B cell (primary cell): ENCODE results near the gene NTM. TPM values are rescaled to one million over a fixed set of nuclear protein-coding genes. Genes with fewer than 3 reads are reported as not detected.

ENCODE experiments used
- ATAC-seq: fragments of 200-7000 bp; cut with Tn5 transposase; one replicate; pipeline ENCODE4 v1.10.0; 2021; ENCODE audit warnings: low read depth, mild to moderate bottlenecking, moderate number of reproducible peaks, moderate library complexity
- CTCF ChIA-PET: fragments of 350-600 bp; sonication (Branson Sonifier 250); formaldehyde crosslinking; loops from one replicate; lab custom pipeline; 2021; ENCODE audit warnings: antibody characterized with exemption, inconsistent platforms; lab: Charles Lee
- POLR2A ChIA-PET: fragments of 350-600 bp; sonication (Branson Sonifier 250); formaldehyde crosslinking; loops from one replicate; lab custom pipeline; 2021; ENCODE audit warnings: antibody characterized with exemption; lab: Charles Lee
- DNase-seq: peaks from one replicate; pipeline ENCODE4 v3.0.0; 2013
- H2AFZ ChIP-seq: 2 replicates; pipeline ENCODE4 v1.6.1; 2012; ENCODE audit warnings: mild to moderate bottlenecking, low read depth, low read length; ENCODE audit not compliant: insufficient read depth, poor library complexity, severe bottlenecking
- H3K27ac ChIP-seq, 2 donors: 1 replicate in 1 of 2; 2 replicates in 1 of 2; pipeline ENCODE4 v1.5.1; 2012 to 2013; ENCODE audit warnings: low read length in 2 of 2, mild to moderate bottlenecking in 2 of 2, moderate library complexity in 1 of 2
- H3K27me3 ChIP-seq, 4 experiments: fragments of 200-600 bp in 1 of 4; sonication (generic) in 1 of 4; replicated peaks in 1 of 4; 1 replicate in 2 of 4; 2 replicates in 2 of 4; pipeline versions ENCODE4 v1.6.1 to v1.7.0; 2013 to 2016; ENCODE audit warnings: low read length in 3 of 4, mild to moderate bottlenecking in 2 of 4, mixed read lengths in 1 of 4, moderate library complexity in 1 of 4; ENCODE audit not compliant: insufficient read depth in 4 of 4, control insufficient read depth in 3 of 4; ENCODE audit errors: control extremely low read depth in 1 of 4
- H3K36me3 ChIP-seq, 2 experiments: replicated peaks in 1 of 2; 1 replicate in 1 of 2; 2 replicates in 1 of 2; pipeline versions ENCODE4 v1.6.1 to v1.7.1; 2013; ENCODE audit warnings: low read length in 1 of 2; ENCODE audit not compliant: insufficient read depth in 2 of 2, control insufficient read depth in 1 of 2; ENCODE audit errors: control extremely low read depth in 1 of 2, extremely low read depth in 1 of 2
- H3K4me1 ChIP-seq, 2 donors: fragments of 200-600 bp in 1 of 2; sonication (generic) in 1 of 2; 1 replicate in 1 of 2; 2 replicates in 1 of 2; pipeline versions ENCODE4 v1.5.1 to v1.6.1; 2013 to 2017; ENCODE audit warnings: low read length in 2 of 2; ENCODE audit not compliant: control insufficient read depth in 2 of 2, insufficient read depth in 2 of 2
- H3K4me2 ChIP-seq: replicated peaks from 2 replicates; pipeline ENCODE3; 2012; ENCODE audit warnings: mild to moderate bottlenecking, low read depth, low read length; ENCODE audit not compliant: poor library complexity, severe bottlenecking
- H3K4me3 ChIP-seq, 5 experiments: fragments of 200-600 bp in 1 of 5; sonication (generic) in 1 of 5; 1 replicate in 3 of 5; 2 replicates in 2 of 5; pipeline versions ENCODE4 v1.5.1 to v1.7.0; 2011 to 2016; ENCODE audit warnings: low read length in 4 of 5, mild to moderate bottlenecking in 4 of 5, low read depth in 2 of 5, control low read depth in 1 of 5, moderate library complexity in 1 of 5; ENCODE audit not compliant: insufficient read depth in 1 of 5; ENCODE audit errors: control extremely low read depth in 1 of 5, extremely low read depth in 1 of 5
- H3K79me2 ChIP-seq: fragments of 200-600 bp; sonication (generic); one replicate; pipeline ENCODE4 v1.6.0; 2016; ENCODE audit warnings: low read length; ENCODE audit not compliant: control insufficient read depth, insufficient read depth
- H3K9ac ChIP-seq: fragments of 200-600 bp; sonication (generic); 2 replicates; pipeline ENCODE4 v1.6.1; 2017; ENCODE audit warnings: mild to moderate bottlenecking, low read length, moderate library complexity
- H3K9me3 ChIP-seq, 3 donors: one replicate each; pipeline versions ENCODE4 v1.6.1 to v1.7.1; 2013; ENCODE audit warnings: low read length in 2 of 3; ENCODE audit not compliant: control insufficient read depth in 2 of 3, insufficient read depth in 1 of 3; ENCODE audit errors: control extremely low read depth in 1 of 3
- H4K20me1 ChIP-seq: 2 replicates; pipeline ENCODE4 v1.6.0; 2012; ENCODE audit warnings: mild to moderate bottlenecking, low read length; ENCODE audit not compliant: insufficient read depth, control insufficient read depth, poor library complexity, severe bottlenecking
- H3K27ac Mint-ChIP-seq: one replicate; pipeline ENCODE4 v1.8.0; 2021; ENCODE audit warnings: mixed read lengths
- H3K27me3 Mint-ChIP-seq: one replicate; pipeline ENCODE4 v1.8.0; 2021; ENCODE audit warnings: mixed read lengths
- H3K4me1 Mint-ChIP-seq: one replicate; pipeline ENCODE4 v1.8.0; 2021; ENCODE audit warnings: mixed read lengths
- H3K4me3 Mint-ChIP-seq: one replicate; pipeline ENCODE4 v1.8.0; 2021; ENCODE audit warnings: mixed read lengths
- H3K9me3 Mint-ChIP-seq: one replicate; pipeline ENCODE4 v1.8.0; 2022; ENCODE audit warnings: mixed read lengths; ENCODE audit not compliant: insufficient read depth
- EZH2 ChIP-seq: IDR thresholded peaks from 2 replicates; pipeline ENCODE4 v1.6.1; 2012; ENCODE audit warnings: borderline replicate concordance, low read depth, mild to moderate bottlenecking, moderate library complexity, low read length; ENCODE audit not compliant: insufficient read depth, poor library complexity, severe bottlenecking
- WGBS: methylation state at CpG from one replicate; pipeline ENCODE4 v1.1.5; 2013; ENCODE audit warnings: missing lambda C conversion rate; ENCODE audit not compliant: insufficient coverage; 5-methylcytosine and 5-hydroxymethylcytosine counted together
- intact Hi-C: fragments of 100-400 bp; cut with micrococcal nuclease; formaldehyde crosslinking; loops from one replicate; pipeline ENCODE4 v1.10.0; 2022
- polyA plus RNA-seq: library from polyadenylated mRNA; depleted of rRNA; stranded (reverse); fragments of >200 nt; gene quantifications from 2 replicates; pipeline ENCODE4 v1.2.3, GENCODE V29; 2012
- total RNA-seq, 2 donors: library from RNA; stranded (reverse); fragments of 120-200 nt in 1 of 2; gene quantifications; 1 replicate in 1 of 2; 2 replicates in 1 of 2; pipeline versions ENCODE4 v1.2.3 to v1.2.4, GENCODE V29; 2013 to 2022
- TF ChIP-seq, protein P1 (sequence below): fragments of 200-600 bp; IDR thresholded peaks from one replicate; pipeline ENCODE4 v1.8.0; 2022; ENCODE audit warnings: antibody characterized with exemption, mild to moderate bottlenecking

NTM gene
- total and polyA plus RNA-seq, 2 donors (not counting 1 experiment from before 2014, with no cell fraction given) = not detected

DNA sequence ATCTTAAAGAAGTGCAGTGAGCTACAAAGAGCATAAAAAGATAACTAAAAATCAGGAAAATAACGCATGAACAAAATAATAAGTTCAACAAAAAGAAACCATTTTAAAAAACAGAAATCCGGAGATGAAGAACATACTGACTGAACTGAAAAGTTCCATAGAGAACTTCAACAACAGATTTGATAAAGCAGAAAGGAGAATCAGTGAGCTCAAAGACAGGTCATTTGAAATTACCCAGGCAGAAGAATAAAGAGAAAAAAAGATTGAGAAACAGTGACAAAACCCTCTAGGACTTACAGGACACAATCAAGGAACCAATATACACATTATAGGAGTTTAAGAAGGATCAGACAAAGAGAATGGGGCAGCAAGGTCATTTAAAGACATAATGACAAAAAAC, 334.3 kb downstream of the NTM start:
- TF ChIP-seq, protein P1, sequence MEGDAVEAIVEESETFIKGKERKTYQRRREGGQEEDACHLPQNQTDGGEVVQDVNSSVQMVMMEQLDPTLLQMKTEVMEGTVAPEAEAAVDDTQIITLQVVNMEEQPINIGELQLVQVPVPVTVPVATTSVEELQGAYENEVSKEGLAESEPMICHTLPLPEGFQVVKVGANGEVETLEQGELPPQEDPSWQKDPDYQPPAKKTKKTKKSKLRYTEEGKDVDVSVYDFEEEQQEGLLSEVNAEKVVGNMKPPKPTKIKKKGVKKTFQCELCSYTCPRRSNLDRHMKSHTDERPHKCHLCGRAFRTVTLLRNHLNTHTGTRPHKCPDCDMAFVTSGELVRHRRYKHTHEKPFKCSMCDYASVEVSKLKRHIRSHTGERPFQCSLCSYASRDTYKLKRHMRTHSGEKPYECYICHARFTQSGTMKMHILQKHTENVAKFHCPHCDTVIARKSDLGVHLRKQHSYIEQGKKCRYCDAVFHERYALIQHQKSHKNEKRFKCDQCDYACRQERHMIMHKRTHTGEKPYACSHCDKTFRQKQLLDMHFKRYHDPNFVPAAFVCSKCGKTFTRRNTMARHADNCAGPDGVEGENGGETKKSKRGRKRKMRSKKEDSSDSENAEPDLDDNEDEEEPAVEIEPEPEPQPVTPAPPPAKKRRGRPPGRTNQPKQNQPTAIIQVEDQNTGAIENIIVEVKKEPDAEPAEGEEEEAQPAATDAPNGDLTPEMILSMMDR = no peak
- no peak for TF ChIP-seq EZH2
- ChIA-PET POLR2A (no interaction called here), CTCF (no interaction called here)
- H3K9ac ChIP-seq = no peak overlapping the region
- Mint-ChIP-seq H3K27me3 (no peaks in the 10 kb centered on the region), H3K4me1 (no peaks in the 10 kb centered on the region), H3K9me3 (peaks cover 2% of the 10 kb centered on the region), H3K4me3 (no peak overlapping the region), H3K27ac (no peak overlapping the region)
- H3K36me3 ChIP-seq = no peaks in the 10 kb centered on the region
- peaks cover 0 to 7% (median 2%) of the 10 kb centered on the region in 3 donors for H3K9me3 ChIP-seq
- no peak overlapping the region for H3K4me3 ChIP-seq
- no CpG with 5 or more reads among the region's 2 CpGs for WGBS
- no peaks in the 10 kb centered on the region for H4K20me1 ChIP-seq
- H3K4me2 ChIP-seq = no peak overlapping the region
- ATAC-seq (no peak), DNase-seq (no peak)
- H3K79me2 ChIP-seq = no peaks in the 10 kb centered on the region
- no peak overlapping the region for H2AFZ ChIP-seq
- no peaks in the 10 kb centered on the region for H3K4me1 ChIP-seq
- intact Hi-C loops = no loop called here
- no peaks in the 10 kb centered on the region for H3K27me3 ChIP-seq
- no peak overlapping the region for H3K27ac ChIP-seq

DNA sequence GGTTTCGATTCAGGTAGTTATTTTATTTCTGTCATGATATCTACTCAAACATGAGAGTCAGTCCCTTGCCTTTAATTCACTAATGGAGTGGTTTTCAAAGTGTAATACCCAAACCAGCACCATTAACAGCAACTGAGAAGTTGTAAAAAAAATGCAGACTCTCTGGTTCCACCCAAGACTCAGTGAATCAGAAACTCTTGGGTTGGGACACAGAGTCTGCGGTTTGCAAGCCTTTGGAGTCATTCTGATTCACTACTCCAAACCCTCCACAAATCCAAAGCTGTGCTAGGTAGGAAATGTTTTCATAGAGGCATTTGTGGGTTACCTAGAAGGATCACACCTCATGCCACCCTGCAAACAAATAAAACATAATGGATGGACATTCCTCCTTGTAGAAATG, 340.1 kb downstream of the NTM start:
- Histone ChIP-seq H3K79me2 (no peaks in the 10 kb centered on the region), H3K9ac (no peak overlapping the region), H3K27ac (no peak overlapping the region), H3K27me3 (no peaks in the 10 kb centered on the region), H3K36me3 (no peaks in the 10 kb centered on the region), H3K4me3 (no peak overlapping the region), H2AFZ (no peak overlapping the region), H4K20me1 (no peaks in the 10 kb centered on the region), H3K4me1 (no peaks in the 10 kb centered on the region), H3K9me3 (peaks cover 0 to 5% (median 2%) of the 10 kb centered on the region in 3 donors), H3K4me2 (no peak overlapping the region)
- Mint-ChIP-seq H3K4me1 (no peaks in the 10 kb centered on the region), H3K27me3 (no peaks in the 10 kb centered on the region), H3K27ac (no peak overlapping the region), H3K4me3 (no peak overlapping the region), H3K9me3 (peaks cover 2% of the 10 kb centered on the region)
- TF ChIP-seq, protein P1 = no peak
- no peak for TF ChIP-seq EZH2
- DNase-seq (no peak), ATAC-seq (no peak)
- WGBS = no CpG with 5 or more reads among the region's 2 CpGs
- ChIA-PET POLR2A (no interaction called here), CTCF (no interaction called here)
- intact Hi-C loops = no loop called here
